Smooth muscle cell of the brain vasculature (primary cell): ENCODE data around the gene ZHX3.
A peak's percentile ranks its signal among the peaks of the same experiment; 100 is the strongest.
"Not testable (repeated sequence)": the region's sequence is repeated elsewhere in the genome, so short reads cannot be mapped to it uniquely, and the experiment has no call there.

ENCODE experiments used
- DNase-seq: peaks from one replicate; pipeline ENCODE4 v3.0.0-alpha.2; 2012; ENCODE audit warnings: low read depth, low spot score

The ZHX3 gene

GRCh38 chr20:41331731-41332130 lies 14.2 kb upstream of the ZHX3 start:
- no peak for DNase-seq

- DNase-seq = no peak
These were observed 13.4 kb upstream of the ZHX3 start for GRCh38 chr20:41330941-41331340.

GRCh38 chr20:41330343-41330720 lies 12.8 kb upstream of the ZHX3 start:
- DNase-seq = no peak

- peak; percentile 55 for DNase-seq
These were observed 12.2 kb upstream of the ZHX3 start for GRCh38 chr20:41329435-41330342.

- no peak for DNase-seq
These were observed 9.6 kb upstream of the ZHX3 start for GRCh38 chr20:41327178-41327577.

GRCh38 chr20:41320976-41321375 lies 3.4 kb upstream of the ZHX3 start:
- no peak for DNase-seq

GRCh38 chr20:41320441-41320840 lies 2.9 kb upstream of the ZHX3 start:
- DNase-seq = no peak

- DNase-seq = no peak
These were observed 729 bp upstream of the ZHX3 start for GRCh38 chr20:41318271-41318649.

- no peak for DNase-seq
These were observed 657 bp downstream of the ZHX3 start for GRCh38 chr20:41316602-41317545.

- DNase-seq = no peak
These were observed 1.5 kb downstream of the ZHX3 start for GRCh38 chr20:41316051-41316450.

GRCh38 chr20:41314386-41314785 lies 3.1 kb downstream of the ZHX3 start:
- no peak for DNase-seq

- not testable (repeated sequence) for DNase-seq
These were observed 5.5 kb downstream of the ZHX3 start for GRCh38 chr20:41312009-41312408.

GRCh38 chr20:41309817-41310216 lies 7.7 kb downstream of the ZHX3 start:
- DNase-seq = no peak

- no peak for DNase-seq
These were observed 8.7 kb downstream of the ZHX3 start for GRCh38 chr20:41308726-41309413.

- DNase-seq = no peak
These were observed 9.2 kb downstream of the ZHX3 start for GRCh38 chr20:41308290-41308711.

- no peak for DNase-seq
These were observed 10.5 kb downstream of the ZHX3 start for GRCh38 chr20:41307021-41307420.

GRCh38 chr20:41306061-41306727 lies 11.3 kb downstream of the ZHX3 start:
- DNase-seq = no peak

GRCh38 chr20:41304424-41305079 lies 13.0 kb downstream of the ZHX3 start:
- DNase-seq = no peak

- no peak for DNase-seq
These were observed 13.5 kb downstream of the ZHX3 start for GRCh38 chr20:41304002-41304401.

- no peak for DNase-seq
These were observed 16.6 kb downstream of the ZHX3 start for GRCh38 chr20:41300886-41301285.

- no peak for DNase-seq
These were observed 17.1 kb downstream of the ZHX3 start for GRCh38 chr20:41300383-41300782.
